HG03565 (cell line): Measurements from ENCODE around the gene NCAPG2.

Experiments used
- ATAC-seq: cut with Tn5 transposase; IDR thresholded peaks from one replicate; pipeline ENCODE4 v1.9.1; 2021; ENCODE audit warnings: mild to moderate bottlenecking, moderate library complexity; ENCODE audit not compliant: unreplicated experiment

Gene NCAPG2

DNA sequence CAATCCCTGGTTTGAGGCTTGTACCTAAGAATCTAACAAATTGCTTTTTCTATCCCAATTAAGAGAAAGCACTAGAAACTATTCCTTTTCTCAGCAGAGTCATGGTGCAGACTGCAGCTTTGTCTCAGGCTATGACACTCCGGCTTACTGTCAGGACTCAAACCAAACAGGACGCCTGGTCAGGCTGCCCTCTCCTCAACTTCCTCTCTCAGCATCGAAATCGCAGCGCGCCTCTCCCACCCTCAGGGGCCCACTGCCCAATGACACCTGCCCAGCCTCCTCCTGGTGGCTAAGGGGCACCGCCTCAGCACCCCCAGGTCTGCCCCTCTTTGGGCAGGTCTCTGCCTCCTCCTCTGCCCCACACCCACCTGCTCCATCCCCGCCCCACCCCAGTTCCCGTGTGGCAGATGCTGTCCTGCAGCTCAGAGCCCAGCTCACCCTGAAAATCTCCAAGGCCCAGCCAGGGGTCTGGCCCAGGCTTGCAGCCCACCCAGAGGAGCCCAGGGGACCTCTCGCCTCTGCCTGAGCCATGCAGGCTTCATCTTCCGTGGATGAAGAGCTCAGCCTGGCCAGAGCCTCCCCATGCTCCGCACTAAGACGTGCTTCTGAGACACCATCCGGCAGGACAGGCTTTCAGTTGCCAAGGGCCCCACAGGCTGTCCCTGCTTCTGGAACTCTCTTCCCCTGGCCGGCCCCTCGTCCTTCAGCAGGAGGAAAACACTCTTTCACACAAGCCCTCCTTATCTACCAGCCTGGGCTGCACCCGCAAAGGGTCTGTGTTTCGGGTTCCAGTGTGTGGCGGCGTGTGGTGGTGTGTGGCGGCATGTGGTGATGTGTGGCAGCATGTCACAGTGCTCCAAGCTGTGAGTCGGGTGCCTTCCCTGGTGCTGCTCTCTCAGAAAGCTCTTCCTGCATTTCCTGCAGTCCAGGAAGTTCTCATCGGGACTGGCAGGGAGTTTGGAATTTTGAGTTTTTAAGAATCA is 100.5 kb downstream of the NCAPG2 start:
- ATAC-seq = peak; percentile 13

DNA sequence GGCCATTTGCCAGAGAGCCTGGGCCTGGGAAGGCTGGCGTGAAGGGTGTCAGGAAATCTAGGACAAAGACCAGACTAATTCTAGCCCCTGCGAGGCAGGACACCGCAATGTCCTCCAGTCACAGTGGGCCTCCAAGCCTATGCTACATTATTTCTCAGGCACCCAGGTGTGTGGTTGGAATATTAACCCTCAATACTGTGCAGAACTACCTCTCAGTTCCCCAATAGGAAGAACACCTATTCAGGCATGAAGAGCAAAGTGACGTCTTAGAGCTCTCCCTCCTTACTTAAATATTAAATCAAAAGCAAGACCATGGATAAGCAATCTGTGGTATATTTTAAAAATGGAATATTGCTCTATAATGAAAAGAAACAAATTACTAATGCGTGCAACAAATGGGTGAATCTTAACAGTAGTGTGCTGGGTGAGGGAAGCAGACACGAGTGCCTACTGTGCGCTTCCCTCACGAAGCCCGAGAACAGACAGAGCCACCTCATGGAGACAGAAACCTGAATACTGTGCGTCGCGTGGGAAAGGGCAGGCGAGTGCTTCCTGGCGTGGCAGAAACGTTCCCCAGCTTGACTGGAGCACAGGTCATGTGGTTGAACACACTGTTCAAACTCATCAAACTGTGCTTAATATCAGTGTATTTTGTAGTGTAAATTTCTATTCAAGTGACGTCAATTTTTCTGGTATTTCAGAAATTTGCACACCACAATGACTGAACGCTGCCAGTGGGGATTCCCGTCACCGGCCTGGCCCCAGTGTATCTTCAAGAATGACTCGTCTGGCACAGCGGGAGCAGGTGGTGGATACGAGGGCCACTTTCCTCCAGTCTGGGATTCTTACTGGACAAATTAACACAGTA is 101.5 kb downstream of the NCAPG2 start:
- ATAC-seq = peak; percentile 50

DNA sequence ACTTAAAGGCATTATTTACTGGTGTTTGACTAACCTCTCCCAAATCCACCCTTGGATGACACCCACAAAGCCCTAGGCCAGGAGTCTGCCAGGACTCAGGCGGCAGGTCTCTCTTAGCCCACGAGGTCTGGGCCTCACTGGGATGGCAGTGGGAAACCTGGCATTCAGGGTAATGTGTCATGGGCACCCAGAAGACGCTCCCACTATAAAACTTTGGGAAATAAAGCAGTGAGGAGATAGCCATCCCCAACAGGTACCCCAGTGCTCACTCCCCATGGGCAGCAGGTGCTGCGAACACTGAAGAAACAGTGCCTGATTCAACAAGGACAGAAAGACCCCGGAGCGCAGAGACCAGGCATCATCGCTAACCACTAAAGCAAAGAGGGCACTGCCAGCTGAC is 102.6 kb downstream of the NCAPG2 start:
- no peak for ATAC-seq

DNA sequence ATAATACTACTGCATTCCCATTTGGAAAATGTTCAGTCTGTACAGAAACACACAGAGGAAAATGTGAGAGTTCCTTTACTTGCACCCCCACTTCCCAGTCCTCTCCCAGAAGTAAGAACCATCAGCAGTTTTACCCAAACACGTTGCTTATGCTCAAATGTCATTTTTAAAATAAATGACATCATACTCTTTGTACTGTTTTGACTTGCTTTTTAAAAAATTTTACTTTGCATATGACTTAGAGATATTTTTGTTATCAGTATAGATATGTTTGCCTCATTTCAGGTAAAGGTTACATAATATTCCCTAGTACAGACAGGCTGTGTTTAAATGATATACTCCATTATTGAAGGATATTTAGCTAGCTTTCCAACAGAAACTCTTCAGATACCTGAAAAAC is 103.5 kb downstream of the NCAPG2 start:
- ATAC-seq = no peak

DNA sequence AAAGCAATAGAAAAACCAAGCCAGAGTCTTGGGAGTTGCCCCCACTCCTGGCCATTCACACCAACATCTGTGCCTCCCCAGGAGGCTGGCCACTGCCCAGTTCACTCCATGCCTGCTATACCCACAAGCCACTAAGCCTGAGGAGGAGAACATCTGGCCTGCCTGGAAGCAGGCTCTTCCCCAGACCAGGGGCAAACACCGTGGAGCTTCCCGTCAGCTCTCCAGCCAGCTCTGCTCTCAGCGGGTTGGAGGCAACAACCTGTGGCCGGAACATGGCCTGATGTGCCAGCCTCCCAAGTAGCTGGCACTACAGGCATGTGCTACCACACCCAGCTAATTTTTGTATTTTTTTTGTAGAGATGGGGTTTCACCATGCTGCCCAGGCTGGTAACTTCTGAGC is 107.9 kb downstream of the NCAPG2 start:
- no peak for ATAC-seq

DNA sequence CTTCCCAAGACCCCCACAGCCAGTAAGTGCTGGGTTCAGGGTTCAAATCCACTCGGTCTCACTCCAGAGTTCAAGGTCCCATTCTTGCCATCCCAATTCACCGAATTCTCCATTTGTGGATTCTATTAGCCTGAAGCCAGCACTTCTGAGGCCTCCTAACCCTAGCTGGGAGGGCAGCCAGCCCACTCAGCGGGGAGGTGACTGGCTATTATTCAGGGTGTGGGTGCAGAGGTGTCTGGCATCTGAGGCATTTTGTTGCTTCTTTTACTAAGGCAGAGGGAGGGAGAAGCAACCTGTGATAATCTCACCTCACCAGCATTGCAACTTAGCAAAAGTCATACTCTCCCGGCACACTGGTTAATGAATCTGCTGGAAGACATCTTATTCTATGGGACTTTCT is 108.3 kb downstream of the NCAPG2 start:
- ATAC-seq = no peak

DNA sequence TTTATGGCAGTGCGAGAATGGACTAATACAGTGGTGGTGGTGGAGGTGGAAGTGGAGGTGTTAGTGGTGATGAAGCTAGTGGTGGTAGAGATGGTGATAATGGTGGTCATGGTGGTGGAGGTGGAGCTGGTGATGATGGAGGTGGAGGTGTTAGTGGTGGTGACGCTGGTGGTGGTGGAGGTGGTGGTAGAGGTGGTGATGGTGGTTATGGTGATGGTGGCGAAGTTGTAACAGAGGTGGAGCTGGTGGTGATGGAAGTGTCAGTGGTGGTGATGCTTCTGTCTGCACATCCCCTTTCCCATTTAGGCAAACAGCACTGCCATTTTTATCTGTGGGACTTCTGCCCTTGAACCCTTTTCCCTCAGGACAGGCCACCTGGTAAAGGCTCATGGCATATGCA is 109.5 kb downstream of the NCAPG2 start:
- no peak for ATAC-seq

DNA sequence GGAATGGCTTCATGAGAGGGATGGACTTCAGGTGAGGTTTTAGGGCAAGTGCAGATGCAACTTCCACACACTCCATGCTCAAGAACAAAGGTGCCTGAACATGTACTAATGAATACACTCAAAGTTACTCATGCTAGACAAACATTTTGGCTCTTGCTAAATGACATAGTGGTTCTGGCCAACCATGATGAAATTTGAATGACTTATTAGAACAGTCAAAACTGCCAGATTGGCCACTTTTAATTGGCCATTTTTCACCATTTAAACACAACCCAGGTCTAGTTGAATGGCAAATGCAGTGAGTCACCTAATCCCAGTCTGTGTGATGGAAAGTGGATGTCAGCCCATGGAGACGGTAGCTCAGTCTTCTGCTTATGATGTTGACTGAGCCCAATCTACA is 112.1 kb downstream of the NCAPG2 start:
- no peak for ATAC-seq

DNA sequence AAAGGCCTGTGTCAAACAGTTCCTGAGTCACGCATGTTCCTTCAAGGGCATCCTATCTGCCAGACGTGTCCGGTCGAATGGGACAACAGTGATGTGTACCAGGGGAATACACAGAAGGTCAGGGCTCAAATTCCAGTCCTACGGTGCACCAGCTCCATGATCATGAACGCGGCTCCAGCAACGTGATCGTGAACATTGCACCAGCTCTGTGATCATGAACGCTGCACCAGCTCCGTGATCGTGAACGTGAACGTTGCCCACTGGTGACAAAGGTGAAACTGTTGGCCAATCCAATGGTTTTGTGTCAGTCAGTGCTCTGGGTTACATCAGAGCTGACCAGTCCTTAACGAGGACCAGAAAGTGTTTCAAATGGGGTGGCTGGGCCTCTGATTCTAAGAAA is 112.7 kb downstream of the NCAPG2 start:
- no peak for ATAC-seq

DNA sequence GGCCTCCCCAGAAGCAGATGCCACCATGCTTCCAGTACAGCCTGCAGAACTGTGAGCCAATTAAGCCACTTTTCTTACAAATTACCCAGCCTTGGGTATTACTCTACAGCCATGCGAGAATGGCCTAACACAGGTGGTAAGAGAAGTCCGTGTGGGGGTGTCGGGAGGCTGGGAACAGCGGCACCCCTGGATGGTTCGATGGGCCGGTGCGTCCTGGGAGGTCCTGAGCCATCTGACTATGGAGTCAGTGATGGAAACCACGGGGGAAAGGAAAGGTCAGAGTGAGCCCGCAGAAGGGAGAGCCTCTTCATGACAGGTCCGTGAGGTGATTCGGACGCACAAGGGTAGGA is 114.4 kb downstream of the NCAPG2 start:
- no peak for ATAC-seq

DNA sequence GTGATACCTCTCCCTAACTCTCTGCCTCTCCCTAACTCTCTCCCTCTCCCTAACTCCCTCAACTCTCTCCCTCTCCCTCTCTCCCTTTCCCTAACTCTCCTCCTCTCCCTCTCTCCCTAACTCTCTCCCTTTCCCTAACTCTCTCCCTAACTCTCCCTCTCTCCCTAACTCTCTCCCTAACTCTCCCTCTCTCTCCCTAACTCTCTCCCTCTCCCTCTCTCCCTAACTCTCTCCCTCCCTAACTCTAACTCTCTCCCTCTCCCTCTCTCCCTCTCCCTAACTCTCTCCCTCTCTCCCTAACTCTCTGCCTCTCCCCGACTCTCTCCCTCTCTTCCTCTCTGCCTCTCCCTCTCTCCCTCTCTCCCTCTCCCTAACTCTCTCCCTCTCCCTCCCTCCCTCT is 115.0 kb downstream of the NCAPG2 start:
- ATAC-seq = no peak

DNA sequence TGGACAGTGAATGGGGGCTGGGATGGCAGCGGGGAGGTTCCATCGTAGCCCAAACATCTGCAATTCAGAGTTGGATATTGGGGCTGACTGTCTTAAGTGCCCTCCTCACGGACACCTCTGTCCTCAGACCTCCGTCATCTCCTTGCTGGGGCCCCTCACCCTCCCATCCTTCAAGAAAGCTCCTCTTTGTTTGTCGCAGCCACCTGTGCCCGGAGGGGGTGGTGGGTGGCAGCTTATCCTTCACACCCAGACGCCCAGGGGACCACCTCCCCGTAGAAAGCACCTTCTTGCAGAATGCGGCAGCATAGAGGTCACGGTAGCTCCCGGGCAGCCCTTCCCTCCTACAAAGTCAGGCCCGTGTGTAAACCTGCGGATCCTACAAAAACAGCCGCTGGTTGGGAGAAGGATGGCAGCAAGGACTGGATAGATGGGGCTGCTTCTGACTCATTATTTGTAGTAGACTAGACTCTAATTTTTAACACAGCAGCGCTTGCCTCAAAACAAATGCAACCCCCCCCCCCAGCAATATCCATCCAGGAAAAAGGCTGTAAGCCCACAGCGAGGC is 115.6 kb downstream of the NCAPG2 start:
- no peak for ATAC-seq

DNA sequence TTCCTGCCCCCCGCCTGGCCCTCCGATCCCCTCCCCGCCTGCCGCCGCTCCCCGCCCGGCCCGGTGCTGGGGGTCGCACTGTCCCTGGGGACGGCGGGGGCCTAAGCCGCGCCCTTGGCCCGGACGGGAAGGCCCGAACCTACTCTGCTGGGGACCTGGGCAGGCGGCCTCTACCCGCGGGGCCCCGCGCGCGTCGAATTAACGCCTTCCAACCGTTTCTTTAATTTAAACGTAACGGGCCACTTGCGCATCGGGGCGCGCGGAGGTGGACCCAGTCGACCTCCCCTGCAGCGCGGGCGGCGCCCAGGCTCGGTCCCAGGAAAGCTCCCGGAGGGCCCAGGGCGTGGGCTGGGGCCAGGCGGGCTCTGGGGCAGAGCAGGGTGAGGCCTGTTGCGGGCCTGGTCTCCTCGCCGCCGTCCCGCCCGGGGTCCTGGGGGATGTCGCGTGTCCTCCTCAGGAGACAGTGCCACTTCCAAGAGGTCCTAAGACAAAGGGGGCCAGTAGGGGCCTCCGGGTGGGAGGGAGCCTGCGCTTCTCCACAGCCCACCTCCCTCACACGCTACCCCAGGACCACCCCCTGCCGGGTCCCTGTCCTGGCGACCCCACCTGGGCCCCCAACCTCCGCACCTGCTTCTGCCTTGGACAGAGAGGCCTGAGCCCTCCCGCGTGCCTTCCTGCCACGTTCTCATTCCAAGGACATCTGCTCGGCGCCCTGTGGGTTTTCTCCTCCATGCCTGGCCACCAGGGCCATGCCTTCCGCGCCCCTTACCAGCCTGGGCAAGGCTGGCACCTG is 116.3 kb downstream of the NCAPG2 start:
- ATAC-seq = no peak

DNA sequence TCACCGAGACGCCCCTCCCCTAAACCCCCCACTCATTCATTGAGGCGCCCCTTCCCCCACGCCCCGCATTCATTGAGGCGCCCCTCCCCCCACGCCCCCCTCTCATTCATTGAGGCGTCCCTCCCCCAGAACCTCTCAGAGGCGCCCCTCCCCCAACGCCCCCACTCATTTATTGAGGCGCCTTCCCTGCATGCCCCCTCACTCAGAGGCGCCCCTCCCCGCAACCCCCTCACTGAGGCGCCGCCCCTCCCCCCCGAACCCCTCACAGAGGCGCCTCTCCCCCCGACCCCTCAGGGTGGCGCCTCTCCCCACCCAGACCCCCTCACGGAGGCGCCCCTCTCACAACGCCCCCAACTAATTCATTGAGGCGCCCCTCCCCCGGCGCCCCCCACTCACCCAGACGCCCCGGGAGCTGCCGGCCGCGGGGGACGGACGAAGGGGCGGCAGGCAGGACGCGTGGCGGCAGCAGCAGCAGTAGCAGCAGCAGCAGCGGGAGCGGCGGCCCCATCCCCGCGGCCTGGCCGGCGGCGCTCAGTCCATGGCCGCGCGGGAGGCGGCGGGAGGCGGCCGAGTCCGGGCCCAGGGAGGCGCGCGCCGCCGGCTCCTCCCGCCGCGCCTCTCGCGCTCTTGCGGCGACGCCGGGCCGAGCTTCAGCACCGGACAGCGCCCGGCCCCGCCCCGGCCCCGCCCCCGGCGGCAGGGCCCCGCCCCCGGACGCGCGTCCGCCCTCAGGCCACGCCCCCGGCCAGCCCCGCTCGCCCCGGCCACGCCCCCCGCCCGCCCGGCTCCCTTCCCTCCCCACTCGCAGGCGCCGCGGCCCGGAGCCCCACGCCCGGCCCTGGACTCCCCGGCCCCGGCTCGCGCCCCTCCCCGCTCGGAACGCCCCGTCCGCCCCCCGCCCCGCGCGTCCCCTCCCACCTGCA is 117.2 kb downstream of the NCAPG2 start, which contains the start of gene PTPRN2:
Gene PTPRN2 (minus strand): TSS at position 662 of the 923 bp plus-strand sequence.
- peak; percentile 67 for ATAC-seq

DNA sequence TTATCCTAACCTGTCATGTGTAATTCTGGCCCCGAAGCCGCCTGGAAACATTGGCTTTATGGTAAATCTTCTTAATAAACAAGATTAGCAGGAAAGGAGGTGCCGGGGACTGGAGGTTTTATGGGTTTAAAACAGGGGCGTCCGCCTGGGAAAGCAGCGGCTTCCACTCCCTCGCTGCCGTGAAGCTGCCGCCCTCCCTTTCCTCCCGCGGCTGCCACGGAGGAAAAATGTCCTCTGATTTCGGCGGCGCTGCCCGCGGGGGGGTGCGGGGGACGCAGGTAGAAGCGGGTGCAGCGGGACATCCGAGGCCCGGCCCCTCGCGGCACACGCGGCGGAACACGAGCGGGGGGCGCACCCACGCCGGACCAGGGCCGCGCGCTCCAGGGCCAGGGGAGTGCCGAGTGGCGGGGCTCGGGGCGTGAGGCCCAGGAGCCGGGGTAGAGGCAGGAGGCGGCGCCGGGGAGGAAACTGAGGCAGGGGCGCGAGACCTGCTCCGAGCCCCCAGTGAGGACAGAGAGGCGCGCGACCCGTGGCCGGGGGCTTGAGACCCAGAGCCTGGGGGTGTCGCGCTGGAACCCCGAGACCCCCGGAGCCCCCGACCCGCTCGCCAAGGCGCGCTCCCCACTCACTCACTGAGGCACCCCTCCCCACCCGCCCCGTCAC is 118.0 kb downstream of the NCAPG2 start:
- no peak for ATAC-seq

DNA sequence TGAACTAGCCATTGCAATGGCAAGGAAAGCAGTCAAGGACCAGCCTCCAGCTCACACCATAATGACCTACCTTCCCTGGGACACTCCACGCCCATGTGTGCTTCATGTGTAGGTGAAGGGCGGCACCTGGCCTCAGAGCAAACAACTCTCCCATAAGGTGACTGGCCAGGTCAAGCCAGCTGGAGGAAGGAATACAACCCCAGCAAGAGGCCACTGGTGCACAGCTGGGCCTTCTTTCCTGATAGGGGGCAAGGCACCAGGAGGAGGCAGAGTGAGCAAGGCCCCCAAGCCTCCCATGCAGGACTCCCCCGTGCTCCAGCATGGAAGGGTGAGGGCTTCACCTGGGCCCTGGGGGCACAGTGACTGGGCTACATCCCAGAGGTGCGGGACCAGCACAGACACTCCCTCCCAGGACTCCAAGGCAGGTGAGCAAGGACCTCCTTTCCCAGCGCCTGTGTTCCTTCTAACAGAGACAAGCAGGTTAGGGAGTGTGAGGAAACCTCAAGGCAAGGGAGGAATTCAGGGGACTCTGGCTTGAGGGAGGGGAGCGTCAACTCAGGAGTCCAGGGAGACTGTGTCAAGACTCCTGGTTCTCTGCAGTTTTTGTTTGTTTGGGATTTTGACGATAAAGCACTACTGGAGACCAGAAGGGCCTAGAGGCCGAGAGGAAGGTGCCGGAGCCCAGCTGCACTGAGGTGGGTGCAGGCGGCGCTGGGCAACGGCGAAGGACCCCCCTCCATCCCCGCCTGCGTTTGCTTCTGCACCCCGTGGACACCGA is 118.7 kb downstream of the NCAPG2 start:
- ATAC-seq = no peak

DNA sequence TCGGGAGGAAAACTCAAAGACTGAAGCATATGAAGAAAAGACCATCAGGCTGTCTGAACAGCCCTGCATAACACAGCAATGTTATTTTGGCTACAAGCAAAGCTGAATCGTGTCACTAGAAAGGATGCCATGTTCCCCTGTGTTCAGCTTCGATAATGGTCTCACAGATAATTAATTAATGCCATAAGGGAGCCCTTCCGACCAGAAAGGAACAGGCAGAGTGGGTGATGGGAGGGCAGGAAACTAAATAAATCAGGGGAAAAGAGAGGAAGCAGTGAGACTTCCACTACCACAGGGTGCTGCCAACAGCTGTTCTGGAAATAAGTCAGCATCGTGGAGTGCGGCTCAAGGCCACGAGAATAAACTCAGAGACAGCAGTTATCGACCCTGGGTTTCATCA is 120.2 kb downstream of the NCAPG2 start:
- ATAC-seq = no peak

DNA sequence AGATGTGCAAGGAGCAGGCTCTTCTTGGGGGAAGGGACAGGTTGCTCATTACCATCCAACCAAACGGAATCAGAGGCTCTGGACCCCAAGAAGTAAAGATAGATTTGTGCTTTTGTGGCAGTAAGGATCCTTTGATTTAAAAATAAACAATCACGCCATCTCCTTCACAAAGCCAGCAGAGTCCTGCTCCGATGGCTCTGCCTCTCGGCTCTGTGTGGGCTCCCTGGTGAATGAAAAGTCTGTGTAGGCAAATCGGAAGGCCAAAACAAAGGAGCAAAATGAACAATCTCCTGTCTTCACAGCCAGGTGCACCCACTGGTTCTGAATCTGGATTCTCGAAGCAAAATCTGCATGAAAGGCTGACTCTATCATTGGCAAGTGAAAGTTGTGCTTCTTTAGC is 120.8 kb downstream of the NCAPG2 start:
- no peak for ATAC-seq
